HepG2 (cell line): ENCODE measurements around the gene URB1. TPM values are rescaled to one million over a fixed set of nuclear protein-coding genes. Genes with fewer than 3 reads are reported as not detected.

Experiments
- ATAC-seq: fragments of 200-7000 bp; cut with Tn5 transposase; 3 replicates; pipeline ENCODE4 v1.9.1; 2020; ENCODE audit warnings: mild to moderate bottlenecking, moderate library complexity
- BruUV-seq: library from RNA; stranded (reverse); fragments of 400-500 nt; replicated peaks from 2 replicates; lab custom pipeline; 2021; lab: Mats Ljungman, UMichigan
- CTCF ChIA-PET: fragments of 300-600 bp; formaldehyde crosslinking; extraction: SDS; loops from one replicate; lab custom pipeline; 2021; ENCODE audit warnings: low total read pairs, inconsistent platforms, low intra/inter-chr PET ratio; lab: Yijun Ruan, JAX
- POLR2A ChIA-PET: fragments of 350-600 bp; sonication (Branson Sonifier 250); formaldehyde crosslinking; loops from one replicate; lab custom pipeline; 2020; ENCODE audit warnings: antibody characterized with exemption, inconsistent platforms; lab: Yijun Ruan, JAX
- DNase-seq: peaks from one replicate; pipeline ENCODE4 v3.0.0-alpha.2; 2015; ENCODE audit warnings: low spot score
- FAIRE-seq: peaks from 3 replicates; lab custom pipeline; 2011; peaks lifted over from hg19 to GRCh38; lab: Jason Lieb, UNC
- H2AFZ ChIP-seq: one replicate; pipeline ENCODE4 v1.6.1; 2011; ENCODE audit warnings: low read length, inconsistent platforms
- H3K27ac ChIP-seq: fragments of 300-600 bp; 3 replicates; pipeline ENCODE4 v1.8.0; 2011; ENCODE audit warnings: mixed run types, mild to moderate bottlenecking, mixed read lengths, low read length, inconsistent platforms; ENCODE audit not compliant: insufficient read depth; ENCODE audit errors: extremely low read length
- H3K27me3 ChIP-seq, 2 experiments: fragments of 200-600 bp in 1 of 2; 2 replicates in 1 of 2; 3 replicates in 1 of 2; pipeline versions ENCODE4 v1.6.0 to v1.8.0; 2011; ENCODE audit warnings: low read length in 2 of 2, mild to moderate bottlenecking in 2 of 2, moderate library complexity in 2 of 2, inconsistent platforms in 1 of 2; ENCODE audit not compliant: insufficient read depth in 2 of 2, control insufficient read depth in 1 of 2
- H3K36me3 ChIP-seq, 2 experiments: fragments of 200-600 bp in 1 of 2; replicated peaks in 1 of 2; 2 replicates in 1 of 2; 3 replicates in 1 of 2; pipeline versions ENCODE4 v1.5.1 to v1.8.0; 2011; ENCODE audit warnings: low read length in 2 of 2, inconsistent platforms in 1 of 2; ENCODE audit not compliant: insufficient read depth in 2 of 2, control insufficient read depth in 1 of 2
- H3K4me1 ChIP-seq: 2 replicates; pipeline ENCODE4 v1.5.1; 2012; ENCODE audit warnings: low read length, inconsistent platforms; ENCODE audit not compliant: insufficient read depth
- H3K4me2 ChIP-seq: 2 replicates; pipeline ENCODE4 v1.6.0; 2011; ENCODE audit warnings: low read depth, low read length, inconsistent platforms
- H3K4me3 ChIP-seq, 3 experiments: fragments of 200-600 bp in 1 of 3; sonication (generic), shearing (Covaris generic) in 1 of 3; replicated peaks in 1 of 3; 2 replicates each; pipeline ENCODE4 v1.5.1; 2011 to 2016; ENCODE audit warnings: low read length in 3 of 3, inconsistent platforms in 2 of 3, low read depth in 2 of 3, mild to moderate bottlenecking in 2 of 3, control low read depth in 1 of 3, mixed read lengths in 1 of 3; ENCODE audit not compliant: insufficient read depth in 1 of 3
- H3K79me2 ChIP-seq: one replicate; pipeline ENCODE4 v1.6.1; 2011; ENCODE audit warnings: low read length, inconsistent platforms; ENCODE audit not compliant: insufficient read depth
- H3K9ac ChIP-seq: 2 replicates; pipeline ENCODE4 v1.6.0; 2011; ENCODE audit warnings: mild to moderate bottlenecking, low read depth, low read length, inconsistent platforms; ENCODE audit not compliant: insufficient read depth
- H3K9me3 ChIP-seq: 2 replicates; pipeline ENCODE4 v1.5.1; 2012; ENCODE audit warnings: mild to moderate bottlenecking, low read length
- H4K20me1 ChIP-seq: 2 replicates; pipeline ENCODE4 v1.6.0; 2011; ENCODE audit warnings: inconsistent platforms, mild to moderate bottlenecking, low read length, moderate library complexity; ENCODE audit not compliant: insufficient read depth
- BHLHE40 ChIP-seq: IDR thresholded peaks from 2 replicates; pipeline ENCODE4 v1.6.1; 2011; ENCODE audit warnings: low read length, improper control_type of control experiment
- GZF1 ChIP-seq: sonication (generic); formaldehyde crosslinking; IDR thresholded peaks from 2 replicates; pipeline ENCODE4 v1.5.1; 2020; ENCODE audit warnings: mild to moderate bottlenecking, missing genetic modification reagents
- MTF1 ChIP-seq: sonication (generic); formaldehyde crosslinking; IDR thresholded peaks from 2 replicates; pipeline ENCODE4 v1.5.0; 2020; ENCODE audit warnings: missing genetic modification reagents
- TCF12 ChIP-seq, 2 experiments: fragments of 450-650 bp in 1 of 2; sonication (generic) in 1 of 2; formaldehyde crosslinking in 1 of 2; IDR thresholded peaks; 2 replicates each; pipeline versions ENCODE4 v1.6.1 to v1.8.0; 2017 to 2022; ENCODE audit warnings: antibody characterized with exemption in 1 of 2, mild to moderate bottlenecking in 1 of 2, missing genetic modification reagents in 1 of 2, moderate library complexity in 1 of 2
- ZNF136 ChIP-seq: sonication (generic); formaldehyde crosslinking; IDR thresholded peaks from 2 replicates; pipeline ENCODE4 v1.8.1; 2022; ENCODE audit warnings: low read depth, mild to moderate bottlenecking, moderate library complexity, missing genetic modification reagents
- ZNF282 ChIP-seq: fragments of 450-650 bp; IDR thresholded peaks from 2 replicates; pipeline ENCODE4 v1.6.1; 2018; ENCODE audit not compliant: partially characterized antibody
- ZNF33B ChIP-seq: sonication (generic); formaldehyde crosslinking; IDR thresholded peaks from 2 replicates; pipeline ENCODE4 v1.5.1; 2020; ENCODE audit warnings: mild to moderate bottlenecking, missing genetic modification reagents
- ZNF777 ChIP-seq: sonication (generic); formaldehyde crosslinking; IDR thresholded peaks from 2 replicates; pipeline ENCODE4 v1.4.0; 2020; ENCODE audit warnings: missing genetic modification reagents
- WGBS: methylation state at CpG from one replicate; pipeline ENCODE4 v1.1.6; 2017; ENCODE audit warnings: low lambda C conversion rate; 5-methylcytosine and 5-hydroxymethylcytosine counted together
- in situ Hi-C: cut with HindIII; loops from 2 replicates; pipeline ENCODE4 v1.10.0; 2017; ENCODE audit warnings: low pct_unique_long_range_greater_than_20kb; ENCODE audit not compliant: extremely low pct_ligation_motif_present
- intact Hi-C: fragments of 100-400 bp; cut with micrococcal nuclease; formaldehyde crosslinking; loops from one replicate; pipeline ENCODE4 v1.10.0; 2022; ENCODE audit not compliant: unreplicated experiment
- polyA plus RNA-seq, 8 experiments: library from polyadenylated mRNA; depleted of rRNA in 3 of 8; stranded (reverse) in 7 of 8; unstranded in 1 of 8; fragments of >200 nt; fragmentation: Illumina TruSeq in 4 of 8; extraction: Trizol in 4 of 8; gene quantifications; 2 replicates each; pipeline versions ENCODE4 v1.2.1 to v1.2.3, GENCODE V29; 2011 to 2016; ENCODE audit warnings: low read depth in 4 of 8, missing spikeins in 1 of 8, mixed read lengths in 1 of 8; ENCODE audit not compliant: insufficient read depth in 1 of 8
- total RNA-seq, 5 experiments: library from RNA; depleted of rRNA; stranded (reverse); fragments of >200 nt; fragmentation: Illumina TruSeq; extraction: Trizol; gene quantifications; 2 replicates each; pipeline ENCODE4 v1.2.3, GENCODE V29; 2016; ENCODE audit warnings: low read depth in 1 of 5
- TF ChIP-seq, protein P1 (sequence below): sonication (generic); formaldehyde crosslinking; IDR thresholded peaks from 2 replicates; pipeline ENCODE4 v1.5.0; 2020; ENCODE audit warnings: mild to moderate bottlenecking, missing genetic modification reagents, borderline replicate concordance
- TF ChIP-seq, protein P2 (sequence below): sonication (generic); formaldehyde crosslinking; IDR thresholded peaks from 2 replicates; pipeline ENCODE4 v1.4.0; 2020; ENCODE audit warnings: missing genetic modification reagents, borderline replicate concordance
- TF ChIP-seq, protein P3 (sequence below): sonication (generic); formaldehyde crosslinking; IDR thresholded peaks from 2 replicates; pipeline ENCODE4 v1.5.1; 2020; ENCODE audit warnings: mild to moderate bottlenecking, missing genetic modification reagents

The URB1 gene
- total and polyA plus RNA-seq, 2 of the 13 experiments (the other 11 are each of a cell fraction or from before 2014, with no cell fraction given): 4.5 to 16.7 TPM

DNA sequence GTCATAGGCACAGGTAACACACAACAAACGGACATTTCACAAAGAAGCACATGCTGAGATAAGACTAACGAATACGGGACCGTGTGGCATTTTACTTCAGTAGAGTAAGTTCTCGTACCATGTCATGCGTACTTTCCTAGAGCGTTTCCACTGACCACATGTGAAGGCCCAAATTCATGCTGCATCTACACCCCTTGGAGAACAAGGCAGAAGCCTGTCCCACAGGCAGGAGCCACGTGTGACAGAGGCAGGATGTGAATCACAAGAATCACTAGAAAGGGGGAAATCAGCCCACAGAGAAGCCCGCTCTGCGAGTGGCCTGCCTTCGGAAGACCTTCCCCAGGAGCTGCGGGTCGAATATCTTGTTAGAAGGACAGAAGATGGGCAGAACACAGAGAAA, 41.8 kb downstream of the URB1 start:
- ATAC-seq (no peak), FAIRE-seq (no peak)
- CTCF ChIA-PET: no interaction called here
- peaks cover 50 to 97% of the 10 kb centered on the region in 2 experiments for H3K36me3 ChIP-seq
- no peak overlapping the region for H3K27ac ChIP-seq
- H3K4me1 ChIP-seq: no peaks in the 10 kb centered on the region
- WGBS: 95% methylated on average over 13 of the region's 13 CpGs
- no peaks in the 10 kb centered on the region for H4K20me1 ChIP-seq
- intact Hi-C loops: no loop called here
- no peaks in the 10 kb centered on the region for H3K9me3 ChIP-seq
- TF ChIP-seq ZNF282: no peak
- TF ChIP-seq, protein P1, sequence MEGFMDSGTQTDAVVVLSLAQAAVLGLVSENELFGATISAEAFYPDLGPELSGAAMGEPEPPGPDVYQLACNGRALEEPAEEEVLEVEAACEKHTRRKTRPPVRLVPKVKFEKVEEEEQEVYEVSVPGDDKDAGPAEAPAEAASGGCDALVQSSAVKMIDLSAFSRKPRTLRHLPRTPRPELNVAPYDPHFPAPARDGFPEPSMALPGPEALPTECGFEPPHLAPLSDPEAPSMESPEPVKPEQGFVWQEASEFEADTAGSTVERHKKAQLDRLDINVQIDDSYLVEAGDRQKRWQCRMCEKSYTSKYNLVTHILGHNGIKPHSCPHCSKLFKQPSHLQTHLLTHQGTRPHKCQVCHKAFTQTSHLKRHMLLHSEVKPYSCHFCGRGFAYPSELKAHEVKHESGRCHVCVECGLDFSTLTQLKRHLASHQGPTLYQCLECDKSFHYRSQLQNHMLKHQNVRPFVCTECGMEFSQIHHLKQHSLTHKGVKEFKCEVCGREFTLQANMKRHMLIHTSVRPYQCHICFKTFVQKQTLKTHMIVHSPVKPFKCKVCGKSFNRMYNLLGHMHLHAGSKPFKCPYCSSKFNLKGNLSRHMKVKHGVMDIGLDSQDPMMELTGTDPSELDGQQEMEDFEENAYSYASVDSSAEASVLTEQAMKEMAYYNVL (CRISPR knock-in tag): no peak
- no peak for TF ChIP-seq ZNF777 (CRISPR knock-in tag)
- TF ChIP-seq, protein P2, sequence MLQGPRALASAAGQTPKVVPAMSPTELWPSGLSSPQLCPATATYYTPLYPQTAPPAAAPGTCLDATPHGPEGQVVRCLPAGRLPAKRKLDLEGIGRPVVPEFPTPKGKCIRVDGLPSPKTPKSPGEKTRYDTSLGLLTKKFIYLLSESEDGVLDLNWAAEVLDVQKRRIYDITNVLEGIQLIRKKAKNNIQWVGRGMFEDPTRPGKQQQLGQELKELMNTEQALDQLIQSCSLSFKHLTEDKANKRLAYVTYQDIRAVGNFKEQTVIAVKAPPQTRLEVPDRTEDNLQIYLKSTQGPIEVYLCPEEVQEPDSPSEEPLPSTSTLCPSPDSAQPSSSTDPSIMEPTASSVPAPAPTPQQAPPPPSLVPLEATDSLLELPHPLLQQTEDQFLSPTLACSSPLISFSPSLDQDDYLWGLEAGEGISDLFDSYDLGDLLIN (CRISPR knock-in tag): no peak
- TF ChIP-seq ZNF33B (CRISPR knock-in tag): no peak
- TF ChIP-seq TCF12 (IDR thresholded peaks at IDR 0.05): no peak
- TF ChIP-seq TCF12 (CRISPR knock-in tag; IDR thresholded peaks at IDR 0.05): no peak
- TF ChIP-seq, protein P3, sequence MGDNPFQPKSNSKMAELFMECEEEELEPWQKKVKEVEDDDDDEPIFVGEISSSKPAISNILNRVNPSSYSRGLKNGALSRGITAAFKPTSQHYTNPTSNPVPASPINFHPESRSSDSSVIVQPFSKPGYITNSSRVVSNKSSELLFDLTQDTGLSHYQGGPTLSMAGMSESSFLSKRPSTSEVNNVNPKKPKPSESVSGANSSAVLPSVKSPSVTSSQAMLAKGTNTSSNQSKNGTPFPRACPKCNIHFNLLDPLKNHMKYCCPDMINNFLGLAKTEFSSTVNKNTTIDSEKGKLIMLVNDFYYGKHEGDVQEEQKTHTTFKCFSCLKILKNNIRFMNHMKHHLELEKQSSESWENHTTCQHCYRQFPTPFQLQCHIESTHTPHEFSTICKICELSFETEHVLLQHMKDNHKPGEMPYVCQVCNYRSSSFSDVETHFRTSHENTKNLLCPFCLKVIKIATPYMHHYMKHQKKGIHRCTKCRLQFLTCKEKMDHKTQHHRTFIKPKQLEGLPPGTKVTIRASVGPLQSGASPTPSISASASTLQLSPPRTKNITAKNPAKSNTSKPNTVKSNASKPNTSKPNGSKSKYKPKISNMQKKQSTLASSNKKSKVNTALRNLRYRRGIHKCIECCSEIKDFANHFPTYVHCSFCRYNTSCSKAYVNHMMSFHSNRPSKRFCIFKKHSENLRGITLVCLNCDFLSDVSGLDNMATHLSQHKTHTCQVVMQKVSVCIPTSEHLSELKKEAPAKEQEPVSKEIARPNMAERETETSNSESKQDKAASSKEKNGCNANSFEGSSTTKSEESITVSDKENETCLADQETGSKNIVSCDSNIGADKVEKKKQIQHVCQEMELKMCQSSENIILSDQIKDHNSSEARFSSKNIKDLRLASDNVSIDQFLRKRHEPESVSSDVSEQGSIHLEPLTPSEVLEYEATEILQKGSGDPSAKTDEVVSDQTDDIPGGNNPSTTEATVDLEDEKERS (CRISPR knock-in tag): no peak
- no peak for TF ChIP-seq MTF1
- TF ChIP-seq ZNF136 (CRISPR knock-in tag): no peak
- no peak for TF ChIP-seq BHLHE40
- no peak for TF ChIP-seq GZF1 (CRISPR knock-in tag)
- TF ChIP-seq, all 625 proteins: peak for 0
- Histone ChIP-seq H3K79me2 (no peaks in the 10 kb centered on the region), H3K9ac (no peak overlapping the region), H3K4me3 (no peak overlapping the region), H2AFZ (no peak overlapping the region), H3K27me3 (no peaks in the 10 kb centered on the region), H3K4me2 (no peak overlapping the region)
- POLR2A ChIA-PET: no interaction called here
- in situ Hi-C loops: no loop called here
- no TSS peak for BruUV-seq
- DNase-seq: no peak
